ENCODE data around the gene MLLT3. TPM values are rescaled to one million over a fixed set of nuclear protein-coding genes. Genes with fewer than 3 reads are reported as not detected.

MLLT3 gene
- total RNA-seq, 6 experiments from 2014 or later = 0.43 to 2.5 (median 1.2) TPM

- Histone ChIP-seq H3K36me3 (no peaks in the 10 kb centered on the region), H3K27ac (no peak overlapping the region), H3K4me1 (no peaks in the 10 kb centered on the region), H3K9me3 (no peaks in the 10 kb centered on the region), H3K4me3 (no peak overlapping the region), H3K27me3 (no peaks in the 10 kb centered on the region)
- TF ChIP-seq CTCF (IDR thresholded peaks at IDR 0.05) (no peak), POLR2A (IDR thresholded peaks at IDR 0.05) (no peak)
- WGBS (ENCODE audit: insufficient coverage, low coverage, low lambda C conversion rate, missing lambda C conversion rate) = 73% methylated on average over 3 of the region's 3 CpGs
- no peak for DNase-seq
- ATAC-seq = no peak
- intact Hi-C loops (cut with DNase I) = no loop called here
These were observed 40.1 kb downstream of the MLLT3 start for GRCh38 chr9:20582150-20582549.

GRCh38 chr9:20580673-20581072 is 41.6 kb downstream of the MLLT3 start:
- TF ChIP-seq POLR2A (IDR thresholded peaks at IDR 0.05) (no peak), CTCF (IDR thresholded peaks at IDR 0.05) (no peak)
- H3K36me3 ChIP-seq = no peaks in the 10 kb centered on the region
- H3K9me3 ChIP-seq = no peaks in the 10 kb centered on the region
- WGBS (ENCODE audit: insufficient coverage, low coverage, low lambda C conversion rate, missing lambda C conversion rate) = 52% methylated on average over 2 of the region's 2 CpGs
- intact Hi-C loops (cut with DNase I) = no loop called here
- no peak overlapping the region for H3K4me3 ChIP-seq
- no peak for DNase-seq
- no peak overlapping the region for H3K27ac ChIP-seq
- ATAC-seq = no peak
- no peaks in the 10 kb centered on the region for H3K4me1 ChIP-seq
- H3K27me3 ChIP-seq = no peaks in the 10 kb centered on the region

GRCh38 chr9:20579524-20580314 is 42.6 kb downstream of the MLLT3 start:
- intact Hi-C loops (cut with DNase I) = no loop called here
- no peak for TF ChIP-seq CTCF (IDR thresholded peaks at IDR 0.05)
- Histone ChIP-seq H3K27ac (no peak overlapping the region), H3K4me3 (no peak overlapping the region), H3K4me1 (no peaks in the 10 kb centered on the region), H3K27me3 (no peaks in the 10 kb centered on the region), H3K36me3 (no peaks in the 10 kb centered on the region), H3K9me3 (no peaks in the 10 kb centered on the region)
- WGBS (ENCODE audit: insufficient coverage, low coverage, low lambda C conversion rate, missing lambda C conversion rate) = 74% methylated on average over 2 of the region's 2 CpGs
- DNase-seq (no peak), ATAC-seq (no peak)

- DNase-seq = no peak
- H3K4me1 ChIP-seq = no peaks in the 10 kb centered on the region
- ATAC-seq = no peak
- no peak overlapping the region for H3K27ac ChIP-seq
- no peak for TF ChIP-seq POLR2A (IDR thresholded peaks at IDR 0.05)
- no peak for TF ChIP-seq CTCF (IDR thresholded peaks at IDR 0.05)
- intact Hi-C loops (cut with DNase I) = no loop called here
- no peaks in the 10 kb centered on the region for H3K27me3 ChIP-seq
- H3K4me3 ChIP-seq = no peak overlapping the region
- no peaks in the 10 kb centered on the region for H3K36me3 ChIP-seq
- no peaks in the 10 kb centered on the region for H3K9me3 ChIP-seq
- WGBS (ENCODE audit: insufficient coverage, low coverage, low lambda C conversion rate, missing lambda C conversion rate) = 74% methylated on average over 4 of the region's 4 CpGs
These were observed 49.3 kb downstream of the MLLT3 start for GRCh38 chr9:20573023-20573422.

Measured in right lobe of liver (tissue), 6 donors.